Measurements from ENCODE around the gene C17orf107.

DNA sequence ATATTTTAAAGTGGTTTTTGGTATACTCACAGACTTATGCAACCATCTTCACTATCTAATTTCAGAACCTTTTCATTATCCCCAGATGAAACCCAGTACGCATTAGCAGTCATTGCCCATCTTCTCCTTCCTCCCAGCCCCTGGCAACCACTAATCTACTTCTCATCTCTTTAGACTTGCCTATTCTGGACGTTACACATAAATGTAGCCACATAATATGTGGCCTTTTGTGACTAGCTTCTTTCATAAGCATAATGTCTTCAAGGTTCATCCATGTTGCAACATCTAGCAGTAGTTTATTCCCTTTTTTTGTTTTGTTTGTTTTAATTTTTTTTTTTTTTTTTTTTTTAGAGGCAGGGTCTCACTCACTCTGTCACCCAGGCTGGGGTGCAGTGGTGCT is 28.5 kb upstream of the C17orf107 start:
- TF ChIP-seq EZH2phosphoT487 (IDR thresholded peaks at IDR 0.05; ENCODE audit: insufficient read depth, low read depth) (no peak), EZH2 (IDR thresholded peaks at IDR 0.05; ENCODE audit: insufficient read depth, poor library complexity, severe bottlenecking) (no peak)
